CD4-positive, alpha-beta T cell treated with Interferon alpha-2 for 1 hour (primary cell): Measurements from ENCODE around the gene LY6G6F.

Experiments
- DNase-seq, 2 donors: peaks; one replicate each; pipeline ENCODE4 v3.0.0-alpha.2; 2020 to 2022

Gene LY6G6F, protein sequence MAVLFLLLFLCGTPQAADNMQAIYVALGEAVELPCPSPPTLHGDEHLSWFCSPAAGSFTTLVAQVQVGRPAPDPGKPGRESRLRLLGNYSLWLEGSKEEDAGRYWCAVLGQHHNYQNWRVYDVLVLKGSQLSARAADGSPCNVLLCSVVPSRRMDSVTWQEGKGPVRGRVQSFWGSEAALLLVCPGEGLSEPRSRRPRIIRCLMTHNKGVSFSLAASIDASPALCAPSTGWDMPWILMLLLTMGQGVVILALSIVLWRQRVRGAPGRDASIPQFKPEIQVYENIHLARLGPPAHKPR

GRCh38 chr6:31706599-31706998 is at the start of gene LY6G6F:
TSS of gene LY6G6F (plus strand) at chr6:31706866. CDS start at chr6:31706907, 41 bp downstream.
- DNase-seq: no peak

- DNase-seq: peak in 1 of 2 donors; percentile 42
These were observed 49.1 kb upstream of the LY6G6F start for GRCh38 chr6:31657406-31658157.

- no peak for DNase-seq
These were observed 48.4 kb upstream of the LY6G6F start for GRCh38 chr6:31658158-31658688.

DNA sequence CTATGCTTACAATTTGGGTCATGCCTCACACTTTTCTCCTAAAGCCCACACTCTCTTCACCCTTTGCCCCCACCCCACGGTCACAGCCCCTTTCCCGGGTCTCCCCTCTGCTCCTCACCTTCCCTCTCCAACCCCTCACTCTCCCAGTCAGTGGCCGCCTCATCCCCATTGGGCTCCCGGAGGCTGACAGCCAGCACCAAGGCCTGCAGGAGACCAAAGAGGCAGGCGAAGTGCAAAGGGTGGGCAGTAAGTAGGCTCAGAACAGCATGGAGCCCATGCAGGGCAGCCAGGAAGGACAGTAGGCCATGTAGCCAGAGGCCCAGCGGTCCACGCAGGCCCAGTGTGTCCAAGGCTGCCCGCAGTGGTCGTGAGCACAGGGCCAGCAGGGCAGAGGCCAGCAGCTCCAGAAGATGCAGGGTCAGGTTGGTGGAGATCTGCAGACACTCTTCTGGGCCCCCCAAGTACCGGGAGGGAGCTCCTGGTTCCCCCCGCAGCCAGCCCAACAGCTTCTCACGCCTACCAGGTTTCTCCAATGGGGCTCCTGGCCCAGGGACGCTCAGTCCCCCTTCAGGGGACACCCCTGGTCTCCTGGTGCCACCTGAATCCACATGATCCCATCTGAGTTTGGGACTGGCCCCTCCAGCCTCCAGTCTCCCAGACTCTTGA is 47.5 kb upstream of the LY6G6F start:
- DNase-seq: no peak

DNA sequence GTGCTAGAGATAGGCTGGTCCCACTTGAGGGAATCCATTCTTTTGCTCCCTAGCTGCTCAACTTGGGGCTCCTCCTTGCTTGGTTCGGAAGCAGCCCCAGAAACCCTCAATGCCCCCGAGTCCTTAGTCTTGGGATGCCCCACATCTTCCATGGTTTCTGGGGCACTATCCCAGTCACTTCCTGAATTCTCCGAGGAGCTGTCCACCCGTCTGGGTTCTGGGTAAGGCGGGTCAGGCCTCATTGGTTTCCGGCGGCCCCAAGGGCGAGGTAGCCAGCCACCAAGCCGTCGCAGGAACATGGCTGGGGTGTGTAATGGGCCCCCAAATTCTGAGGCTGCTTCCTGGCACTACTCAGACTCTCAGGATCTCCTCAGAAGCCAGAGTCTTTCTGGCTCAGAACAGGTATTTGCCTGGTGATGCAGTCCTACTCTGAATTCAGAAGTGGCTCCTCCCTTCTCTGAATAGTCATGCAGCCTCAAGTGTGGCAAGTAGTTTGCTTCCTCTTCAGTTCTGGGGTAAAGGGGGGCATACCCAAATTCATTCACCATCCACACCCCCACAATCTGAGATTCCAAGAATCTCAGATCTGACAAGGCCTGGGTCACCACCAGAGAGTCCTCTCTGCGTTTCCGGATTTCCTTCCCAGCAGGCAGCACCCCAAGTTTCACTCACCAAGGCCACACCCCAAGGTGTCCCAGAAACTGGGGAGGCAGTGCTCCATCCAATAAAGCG is 46.9 kb upstream of the LY6G6F start:
- peak; percentile 18 to 60 for DNase-seq

GRCh38 chr6:31660381-31661261 is 46.0 kb upstream of the LY6G6F start, which contains the start of gene C6orf47:
TSS of gene C6orf47 (minus strand) at chr6:31660778. CDS start at chr6:31659947, 831 bp downstream.
- DNase-seq: peak; percentile 71 to 81

- DNase-seq: no peak
These were observed 45.2 kb upstream of the LY6G6F start for GRCh38 chr6:31661262-31662123.

GRCh38 chr6:31662124-31662723 is 44.4 kb upstream of the LY6G6F start:
- DNase-seq: no peak

DNA sequence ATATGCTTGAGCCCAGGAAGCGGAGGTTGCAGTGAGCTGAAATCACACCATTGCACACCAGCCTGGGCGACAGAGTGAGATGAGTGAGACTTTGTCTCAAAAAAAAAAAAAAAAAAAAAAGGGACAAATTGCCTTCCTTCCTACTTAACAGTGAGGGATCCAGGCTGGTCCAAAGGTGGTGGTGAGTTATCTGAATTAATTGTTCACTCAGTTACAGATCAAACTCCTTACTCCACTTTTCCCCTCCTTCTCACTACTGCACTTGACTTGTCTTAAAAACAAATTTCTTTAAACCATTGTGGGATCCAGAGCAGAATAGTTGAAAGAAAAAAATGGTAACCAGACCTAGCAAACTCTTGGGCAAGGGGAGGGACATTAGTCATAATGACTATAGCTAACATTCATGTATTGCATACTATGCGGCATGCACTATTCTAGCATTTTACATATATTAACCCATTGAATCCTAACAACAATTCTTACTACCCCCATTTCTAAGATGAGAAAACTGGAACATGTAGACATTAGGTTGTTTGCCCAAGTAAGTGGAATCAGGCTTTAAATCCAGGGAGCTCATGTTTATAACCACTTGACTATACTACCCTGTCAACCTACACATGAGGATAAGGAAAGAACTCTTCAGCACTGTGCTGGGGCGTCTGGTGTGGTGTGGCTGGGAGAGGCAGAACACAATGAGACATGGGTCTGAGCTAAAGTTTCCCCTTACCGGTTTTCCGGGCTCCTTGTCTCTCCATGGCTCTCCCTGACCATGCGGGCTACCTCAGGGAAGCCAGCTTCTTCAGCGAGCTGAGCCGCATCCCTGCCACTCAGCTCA is 43.3 kb upstream of the LY6G6F start:
- DNase-seq: no peak

GRCh38 chr6:31663961-31664789 is 42.5 kb upstream of the LY6G6F start:
- peak in 1 of 2 donors; percentile 20 for DNase-seq

GRCh38 chr6:31664790-31665500 is 41.7 kb upstream of the LY6G6F start, which contains the start of gene GPANK1:
TSS of gene GPANK1 (minus strand) at chr6:31664997. CDS start at chr6:31664478, 519 bp downstream.
- peak; percentile 92 to 94 for DNase-seq

DNA sequence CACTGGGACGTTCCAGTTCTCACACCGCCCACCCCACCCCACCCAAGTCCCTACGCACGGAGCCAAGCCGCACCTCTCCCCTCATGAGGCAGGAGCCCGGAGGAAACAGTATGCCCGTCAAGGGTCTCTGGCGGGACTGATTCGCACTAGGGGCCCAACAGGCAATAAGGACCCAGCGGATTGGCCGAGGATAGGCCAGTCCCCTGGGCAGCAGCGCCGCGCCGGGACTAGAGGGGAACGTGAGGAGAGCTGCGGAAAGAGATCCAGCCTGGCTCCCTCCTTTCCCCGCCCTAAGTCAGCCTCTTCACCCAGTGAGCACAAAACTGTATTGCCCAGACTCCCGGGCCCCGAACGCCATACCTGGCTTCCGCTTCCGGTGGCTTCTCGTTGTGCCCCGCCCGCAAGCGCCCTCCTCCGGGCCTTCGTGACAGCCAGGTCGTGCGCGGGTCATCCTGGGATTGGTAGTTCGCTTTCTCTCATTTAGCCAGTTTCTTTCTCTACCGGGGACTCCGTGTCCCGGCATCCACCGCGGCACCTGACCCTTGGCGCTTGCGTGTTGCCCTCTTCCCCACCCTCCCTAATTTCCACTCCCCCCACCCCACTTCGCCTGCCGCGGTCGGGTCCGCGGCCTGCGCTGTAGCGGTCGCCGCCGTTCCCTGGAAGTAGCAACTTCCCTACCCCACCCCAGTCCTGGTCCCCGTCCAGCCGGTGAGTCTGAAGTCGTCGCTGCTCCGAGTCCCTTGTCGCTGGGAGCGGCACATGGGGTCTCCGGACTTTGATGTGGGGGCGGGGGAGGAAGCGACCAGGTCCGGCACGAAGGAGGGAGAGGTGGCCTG is 40.9 kb upstream of the LY6G6F start, which contains the start of gene CSNK2B:
TSS of gene CSNK2B (plus strand) at position 580 of the 836 bp plus-strand sequence. CDS start 752 bp downstream, outside the sequence.
- peak; percentile 97 to 98 for DNase-seq

DNA sequence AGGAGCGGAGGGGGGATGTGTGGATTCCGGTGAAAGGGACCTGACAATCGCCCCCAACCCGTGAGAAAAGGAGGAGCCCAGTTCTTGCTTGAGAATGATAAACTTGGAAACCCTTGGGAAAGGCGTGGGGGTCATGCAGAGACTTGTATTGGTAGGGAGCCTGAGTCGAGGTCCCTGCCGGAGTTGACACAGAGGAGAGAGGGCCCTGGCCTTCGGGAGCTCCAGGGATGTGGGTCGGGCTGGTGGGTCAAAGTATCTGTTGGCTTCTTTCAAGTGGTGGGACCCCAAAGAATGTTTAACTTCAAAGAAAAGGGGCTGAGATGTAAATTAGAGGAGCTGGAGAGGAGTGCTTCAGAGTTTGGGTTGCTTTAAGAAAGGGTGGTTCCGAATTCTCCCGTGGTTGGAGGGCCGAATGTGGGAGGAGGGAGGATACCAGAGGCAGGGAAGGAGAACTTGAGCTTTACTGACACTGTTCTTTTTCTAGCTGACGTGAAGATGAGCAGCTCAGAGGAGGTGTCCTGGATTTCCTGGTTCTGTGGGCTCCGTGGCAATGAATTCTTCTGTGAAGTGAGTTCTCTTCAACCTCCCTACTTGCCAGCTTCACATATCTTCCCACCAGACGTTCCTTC is 40.2 kb upstream of the LY6G6F start:
- DNase-seq: peak in 1 of 2 donors; percentile 8

- DNase-seq: no peak
These were observed 37.0 kb upstream of the LY6G6F start, which contains the start of gene LY6G5B for GRCh38 chr6:31669676-31670075. TSS of gene LY6G5B (plus strand) at chr6:31669976. CDS start at chr6:31670951, 975 bp downstream.

- DNase-seq: no peak
These were observed 30.3 kb upstream of the LY6G6F start for GRCh38 chr6:31676322-31676903.
